Testis (tissue), 3 donors: ENCODE data around the gene NHSL2. TPM values are rescaled to one million over a fixed set of nuclear protein-coding genes. Genes with fewer than 3 reads are reported as not detected.

Experiments used
- DNase-seq: peaks from one replicate; pipeline ENCODE4 v3.0.0-alpha.2; 2019
- H3K27ac ChIP-seq, 2 donors: fragments of 200-600 bp; sonication (generic); one replicate each; pipeline ENCODE4 v1.5.1; 2019
- H3K27me3 ChIP-seq: fragments of 200-600 bp; sonication (generic); one replicate; pipeline ENCODE4 v1.5.1; 2019
- H3K36me3 ChIP-seq: fragments of 200-600 bp; sonication (generic); one replicate; pipeline ENCODE4 v1.5.1; 2017; ENCODE audit warnings: low read depth; ENCODE audit errors: missing control alignments
- H3K4me1 ChIP-seq: fragments of 200-600 bp; sonication (generic); one replicate; pipeline ENCODE4 v1.5.1; 2019
- H3K4me3 ChIP-seq, 2 donors: fragments of 200-600 bp; sonication (generic); one replicate each; pipeline ENCODE4 v1.5.1; 2017 to 2019
- H3K9me3 ChIP-seq: fragments of 200-600 bp; sonication (generic); one replicate; pipeline ENCODE4 v1.5.1; 2017
- POLR2A ChIP-seq: fragments of 450-650 bp; IDR thresholded peaks from one replicate; pipeline ENCODE4 v1.6.1; 2017; ENCODE audit warnings: antibody characterized with exemption, mild to moderate bottlenecking, moderate library complexity
- WGBS, 2 donors: methylation state at CpG; one replicate each; pipeline ENCODE4 v1.1.5; 2018; 5-methylcytosine and 5-hydroxymethylcytosine counted together
- intact Hi-C: fragments of 100-400 bp; cut with DNase I; formaldehyde crosslinking; loops from one replicate; pipeline ENCODE4 v1.15.1; 2023; ENCODE audit warnings: low total_unique reads
- polyA plus RNA-seq: library from polyadenylated mRNA; stranded (reverse); fragments of 350-450 nt; fragmentation: Illumina TruSeq; extraction: RNeasy Lipid Tissue Mini Kit (QIAGEN cat#74804); gene quantifications from one replicate; pipeline ENCODE4 v1.2.3, GENCODE V29; 2014; ENCODE audit warnings: low read depth, low replicate concordance; ENCODE audit not compliant: insufficient read depth
- total RNA-seq, 2 donors: library from RNA; depleted of rRNA; stranded (reverse); fragments of >200 nt; gene quantifications; one replicate each; pipeline ENCODE4 v1.2.3, GENCODE V29; 2016
- TF ChIP-seq, protein P1 (sequence below), 3 experiments: fragments of 450-650 bp in 2 of 3; fragments of 200-600 bp in 1 of 3; sonication (generic) in 1 of 3; IDR thresholded peaks; one replicate each; pipeline ENCODE4 v1.5.1; 2016 to 2019; ENCODE audit warnings: antibody characterized with exemption in 3 of 3, mild to moderate bottlenecking in 2 of 3, moderate library complexity in 1 of 3

The NHSL2 gene
- total and polyA plus RNA-seq, 3 donors from 2014 or later = 9.5 to 33.1 (median 32.5) TPM

DNA sequence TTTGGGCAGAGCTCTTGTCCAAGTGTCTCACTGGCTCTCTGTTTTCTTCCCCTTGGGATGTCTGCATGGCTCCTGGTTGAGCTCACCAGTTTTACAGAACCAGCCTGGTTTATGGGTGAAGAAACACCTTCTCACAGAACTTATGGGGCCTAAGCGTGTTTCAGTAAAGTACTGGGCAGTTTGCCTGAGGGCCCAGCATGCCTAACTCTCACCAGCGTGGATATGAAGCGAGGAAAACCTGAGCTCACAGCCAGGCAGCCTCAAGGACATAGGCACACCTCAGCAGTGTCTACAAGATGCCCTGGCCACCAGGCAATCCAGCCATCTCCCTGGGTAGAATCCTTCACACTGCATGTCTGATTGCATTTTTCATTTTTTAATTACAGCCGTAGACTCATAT is 9.2 kb downstream of the NHSL2 start:
- no peak overlapping the region for H3K27ac ChIP-seq
- no peaks in the 10 kb centered on the region for H3K36me3 ChIP-seq
- no peaks in the 10 kb centered on the region for H3K9me3 ChIP-seq
- no peaks in the 10 kb centered on the region for H3K27me3 ChIP-seq
- 89 to 98% methylated on average over 3 to 4 of the region's 4 CpGs for WGBS, 2 donors
- no peaks in the 10 kb centered on the region for H3K4me1 ChIP-seq
- intact Hi-C loops = no loop called here
- H3K4me3 ChIP-seq = no peak overlapping the region
- no peak for DNase-seq
- TF ChIP-seq, protein P1, sequence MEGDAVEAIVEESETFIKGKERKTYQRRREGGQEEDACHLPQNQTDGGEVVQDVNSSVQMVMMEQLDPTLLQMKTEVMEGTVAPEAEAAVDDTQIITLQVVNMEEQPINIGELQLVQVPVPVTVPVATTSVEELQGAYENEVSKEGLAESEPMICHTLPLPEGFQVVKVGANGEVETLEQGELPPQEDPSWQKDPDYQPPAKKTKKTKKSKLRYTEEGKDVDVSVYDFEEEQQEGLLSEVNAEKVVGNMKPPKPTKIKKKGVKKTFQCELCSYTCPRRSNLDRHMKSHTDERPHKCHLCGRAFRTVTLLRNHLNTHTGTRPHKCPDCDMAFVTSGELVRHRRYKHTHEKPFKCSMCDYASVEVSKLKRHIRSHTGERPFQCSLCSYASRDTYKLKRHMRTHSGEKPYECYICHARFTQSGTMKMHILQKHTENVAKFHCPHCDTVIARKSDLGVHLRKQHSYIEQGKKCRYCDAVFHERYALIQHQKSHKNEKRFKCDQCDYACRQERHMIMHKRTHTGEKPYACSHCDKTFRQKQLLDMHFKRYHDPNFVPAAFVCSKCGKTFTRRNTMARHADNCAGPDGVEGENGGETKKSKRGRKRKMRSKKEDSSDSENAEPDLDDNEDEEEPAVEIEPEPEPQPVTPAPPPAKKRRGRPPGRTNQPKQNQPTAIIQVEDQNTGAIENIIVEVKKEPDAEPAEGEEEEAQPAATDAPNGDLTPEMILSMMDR (IDR thresholded peaks at IDR 0.05) = no peak
- no peak for TF ChIP-seq POLR2A

DNA sequence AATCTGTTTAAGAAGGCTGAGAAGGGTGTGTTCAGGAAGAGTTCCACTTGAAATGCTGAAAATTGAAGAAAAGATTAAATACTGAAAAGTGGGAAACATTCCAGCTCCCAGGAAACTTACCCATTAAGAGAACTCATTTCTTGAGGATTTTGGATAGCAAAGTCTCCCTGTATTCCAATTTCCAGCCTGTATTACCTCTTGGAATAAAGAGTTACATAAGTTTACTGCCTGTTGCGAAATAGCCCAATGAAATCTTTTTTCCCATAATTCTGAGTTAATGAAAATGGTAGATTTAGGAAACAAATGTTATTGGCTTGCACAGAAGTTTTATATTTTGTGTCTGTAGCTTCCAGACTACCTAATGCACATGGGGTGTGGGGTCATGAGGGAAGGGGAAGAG is 12.0 kb downstream of the NHSL2 start:
- no peaks in the 10 kb centered on the region for H3K27me3 ChIP-seq
- TF ChIP-seq, protein P1 (IDR thresholded peaks at IDR 0.05) = no peak
- no peaks in the 10 kb centered on the region for H3K9me3 ChIP-seq
- 87 to 92% methylated on average over 1 of the region's 1 CpG for WGBS, 2 donors
- intact Hi-C loops = no loop called here
- H3K36me3 ChIP-seq = no peaks in the 10 kb centered on the region
- H3K4me3 ChIP-seq = no peak overlapping the region
- H3K27ac ChIP-seq = no peak overlapping the region
- no peaks in the 10 kb centered on the region for H3K4me1 ChIP-seq
- no peak for DNase-seq

DNA sequence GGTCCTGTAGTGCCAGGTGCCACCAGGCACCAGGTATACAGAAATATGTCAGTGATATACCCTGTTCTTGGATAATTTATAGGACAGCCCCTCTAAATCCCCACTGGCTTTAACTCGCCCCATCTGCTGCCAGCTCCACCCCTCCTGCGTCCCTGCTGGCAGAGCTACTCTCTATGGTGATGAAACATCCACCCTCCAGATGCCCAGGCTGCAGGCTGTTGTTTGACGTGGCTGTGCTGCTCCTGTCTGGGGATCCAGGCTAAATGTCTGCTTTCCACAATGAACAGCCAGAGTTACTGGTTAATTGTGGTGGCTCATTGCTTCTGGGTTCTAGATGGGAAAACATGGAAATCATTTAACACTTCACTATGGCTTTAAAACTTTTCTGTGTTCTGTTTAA is 12.9 kb downstream of the NHSL2 start:
- H3K36me3 ChIP-seq = no peaks in the 10 kb centered on the region
- DNase-seq = no peak
- H3K27ac ChIP-seq = no peak overlapping the region
- H3K9me3 ChIP-seq = no peaks in the 10 kb centered on the region
- 86 to 88% methylated on average over 2 to 3 of the region's 3 CpGs for WGBS, 2 donors
- no peak overlapping the region for H3K4me3 ChIP-seq
- intact Hi-C loops = no loop called here
- no peaks in the 10 kb centered on the region for H3K4me1 ChIP-seq
- TF ChIP-seq POLR2A = no peak
- TF ChIP-seq, protein P1 (IDR thresholded peaks at IDR 0.05) = no peak
- H3K27me3 ChIP-seq = no peaks in the 10 kb centered on the region

DNA sequence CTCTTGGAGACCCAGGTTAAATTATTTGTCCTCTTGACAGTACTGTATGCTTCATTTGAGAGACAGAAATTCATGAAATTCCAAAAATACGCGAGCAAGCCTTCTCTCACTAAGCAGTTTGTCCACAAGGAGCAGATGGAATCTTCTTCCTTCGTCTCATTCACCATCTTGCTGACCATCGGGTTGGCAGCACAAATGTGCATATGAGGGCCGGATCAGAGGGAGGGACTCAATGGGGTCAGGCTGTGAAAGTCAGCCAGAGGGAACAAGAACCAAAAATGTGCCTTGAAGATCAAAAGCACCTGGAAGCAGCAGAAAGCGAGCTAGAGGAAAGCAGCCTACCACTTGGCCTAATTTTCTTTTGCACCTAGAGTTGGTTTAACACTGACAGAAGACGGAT is 16.4 kb downstream of the NHSL2 start:
- TF ChIP-seq, protein P1 (IDR thresholded peaks at IDR 0.05) = no peak
- no peak for TF ChIP-seq POLR2A
- Histone ChIP-seq H3K4me3 (no peak overlapping the region), H3K27me3 (no peaks in the 10 kb centered on the region), H3K4me1 (no peaks in the 10 kb centered on the region), H3K9me3 (no peaks in the 10 kb centered on the region), H3K36me3 (no peaks in the 10 kb centered on the region), H3K27ac (no peak overlapping the region)
- 76 to 96% methylated on average over 2 to 7 of the region's 7 CpGs for WGBS, 2 donors
- DNase-seq = no peak
- intact Hi-C loops = no loop called here

DNA sequence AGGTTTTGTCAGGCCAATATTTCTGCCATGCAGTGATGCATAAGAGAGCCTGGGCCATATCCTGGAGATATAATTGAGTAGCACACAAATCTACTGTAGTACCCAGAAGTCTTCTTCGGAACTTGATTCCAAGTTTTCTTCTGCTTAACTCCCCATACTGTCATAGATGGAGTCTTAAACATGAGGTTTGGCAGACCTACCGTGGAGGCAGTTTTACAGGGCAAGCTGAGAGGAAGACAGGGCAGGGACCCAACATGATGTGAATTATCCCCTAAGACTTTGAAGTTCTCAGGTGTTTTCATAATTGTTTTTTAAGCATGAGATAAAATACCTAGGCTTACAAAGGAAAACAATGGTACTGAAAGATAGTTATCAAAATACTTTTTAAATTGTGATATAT is 18.2 kb downstream of the NHSL2 start:
- H3K27me3 ChIP-seq = no peaks in the 10 kb centered on the region

More for the DNA sequence above, 18.2 kb downstream of the NHSL2 start:
- intact Hi-C loops = no loop called here
- no peaks in the 10 kb centered on the region for H3K9me3 ChIP-seq
- no peaks in the 10 kb centered on the region for H3K36me3 ChIP-seq
- WGBS, 2 donors = 88 to 96% methylated on average over 2 of the region's 2 CpGs
- H3K27ac ChIP-seq = no peak overlapping the region
- no peak overlapping the region for H3K4me3 ChIP-seq
- no peak for DNase-seq
- no peak for TF ChIP-seq POLR2A
- TF ChIP-seq, protein P1 (IDR thresholded peaks at IDR 0.05) = no peak
- H3K4me1 ChIP-seq = no peaks in the 10 kb centered on the region
